BE2C (cell line): ENCODE results near the gene TNFSF10. TPM values are rescaled to one million over a fixed set of nuclear protein-coding genes. Genes with fewer than 3 reads are reported as not detected.
"Not testable (repeated sequence)": the region's sequence is repeated elsewhere in the genome, so short reads cannot be mapped to it uniquely, and the experiment has no call there.

Experiments
- DNase-seq: peaks from one replicate; pipeline ENCODE4 v3.0.0-alpha.2; 2020
- H3K27me3 ChIP-seq: fragments of 250-450 bp; sonication (Bioruptor Pico); 2 replicates; pipeline ENCODE4 v1.5.1; 2020; ENCODE audit warnings: mild to moderate bottlenecking
- H3K36me3 ChIP-seq: fragments of 250-450 bp; sonication (Bioruptor Pico); 2 replicates; pipeline ENCODE4 v1.5.1; 2020; ENCODE audit warnings: mild to moderate bottlenecking
- H3K4me1 ChIP-seq: fragments of 250-450 bp; sonication (Bioruptor Pico); 2 replicates; pipeline ENCODE4 v1.5.1; 2020
- H3K4me3 ChIP-seq: 2 replicates; pipeline ENCODE4 v1.5.1; 2011; ENCODE audit warnings: low read depth, low read length
- H3K9me3 ChIP-seq: fragments of 250-450 bp; sonication (Bioruptor Pico); 2 replicates; pipeline ENCODE4 v1.5.1; 2020
- polyA plus RNA-seq: library from polyadenylated mRNA; unstranded; fragments of >200 nt; gene quantifications from one replicate; pipeline ENCODE4 v1.2.1, GENCODE V29; 2012; ENCODE audit warnings: low read depth, missing spikeins; ENCODE audit not compliant: insufficient read length, insufficient read depth
- TF ChIP-seq, protein P1 (sequence below): IDR thresholded peaks from 2 replicates; pipeline ENCODE4 v1.5.1; 2012; ENCODE audit warnings: mild to moderate bottlenecking, low read depth, low read length

Gene TNFSF10
- polyA plus RNA-seq: 0.45 TPM

- no peaks in the 10 kb centered on the region for H3K9me3 ChIP-seq
- no peaks in the 10 kb centered on the region for H3K4me1 ChIP-seq
- TF ChIP-seq, protein P1, sequence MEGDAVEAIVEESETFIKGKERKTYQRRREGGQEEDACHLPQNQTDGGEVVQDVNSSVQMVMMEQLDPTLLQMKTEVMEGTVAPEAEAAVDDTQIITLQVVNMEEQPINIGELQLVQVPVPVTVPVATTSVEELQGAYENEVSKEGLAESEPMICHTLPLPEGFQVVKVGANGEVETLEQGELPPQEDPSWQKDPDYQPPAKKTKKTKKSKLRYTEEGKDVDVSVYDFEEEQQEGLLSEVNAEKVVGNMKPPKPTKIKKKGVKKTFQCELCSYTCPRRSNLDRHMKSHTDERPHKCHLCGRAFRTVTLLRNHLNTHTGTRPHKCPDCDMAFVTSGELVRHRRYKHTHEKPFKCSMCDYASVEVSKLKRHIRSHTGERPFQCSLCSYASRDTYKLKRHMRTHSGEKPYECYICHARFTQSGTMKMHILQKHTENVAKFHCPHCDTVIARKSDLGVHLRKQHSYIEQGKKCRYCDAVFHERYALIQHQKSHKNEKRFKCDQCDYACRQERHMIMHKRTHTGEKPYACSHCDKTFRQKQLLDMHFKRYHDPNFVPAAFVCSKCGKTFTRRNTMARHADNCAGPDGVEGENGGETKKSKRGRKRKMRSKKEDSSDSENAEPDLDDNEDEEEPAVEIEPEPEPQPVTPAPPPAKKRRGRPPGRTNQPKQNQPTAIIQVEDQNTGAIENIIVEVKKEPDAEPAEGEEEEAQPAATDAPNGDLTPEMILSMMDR: no peak
- no peak for DNase-seq
- no peak within 1 kb of the TSS for H3K4me3 ChIP-seq
- no peaks in the 10 kb centered on the region for H3K36me3 ChIP-seq
- H3K27me3 ChIP-seq: 0 out of 2 replicates have a peak, but pooled peaks cover 4% of the 10 kb centered on the region
Observed at GRCh38 chr3:172522871-172523818, at the start of gene TNFSF10. TNFSF10 (minus strand) TSS chr3:172523430; CDS start chr3:172523384, 46 bp downstream.

GRCh38 chr3:172569128-172570008, 46.1 kb upstream of the TNFSF10 start:
- no peak for DNase-seq
- Histone ChIP-seq H3K4me3 (no peak overlapping the region), H3K36me3 (no peaks in the 10 kb centered on the region), H3K9me3 (no peaks in the 10 kb centered on the region), H3K4me1 (no peaks in the 10 kb centered on the region), H3K27me3 (no peaks in the 10 kb centered on the region)
- TF ChIP-seq, protein P1: no peak

DNA sequence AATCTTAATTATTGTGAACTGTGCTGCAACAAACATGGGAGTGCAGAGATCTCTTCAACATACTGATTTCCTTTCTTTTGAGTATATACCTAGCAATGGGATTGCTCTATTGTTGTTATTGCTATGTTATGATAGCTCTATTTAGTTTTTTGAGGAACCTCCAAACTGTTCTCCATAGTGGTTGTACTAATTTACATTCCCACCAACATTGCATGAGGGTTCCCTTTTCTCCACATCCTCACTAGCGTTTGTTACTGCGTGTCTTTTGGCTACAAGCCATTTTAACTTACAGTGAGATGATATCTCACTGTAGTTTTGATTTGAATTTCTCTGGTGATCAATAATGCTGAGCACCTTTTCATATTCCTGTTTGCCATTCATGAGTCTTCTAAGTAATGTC, 45.5 kb upstream of the TNFSF10 start:
- Histone ChIP-seq H3K4me1 (no peaks in the 10 kb centered on the region), H3K4me3 (no peak overlapping the region), H3K27me3 (peaks cover 2% of the 10 kb centered on the region; the same call in 1 of the 2 replicates), H3K36me3 (no peaks in the 10 kb centered on the region), H3K9me3 (no peaks in the 10 kb centered on the region)
- TF ChIP-seq, protein P1: no peak
- DNase-seq: no peak

GRCh38 chr3:172566785-172567184, 43.6 kb upstream of the TNFSF10 start:
- not testable (repeated sequence) for H3K4me3 ChIP-seq, H3K4me1 ChIP-seq, DNase-seq, H3K36me3 ChIP-seq, H3K9me3 ChIP-seq, H3K27me3 ChIP-seq

DNA sequence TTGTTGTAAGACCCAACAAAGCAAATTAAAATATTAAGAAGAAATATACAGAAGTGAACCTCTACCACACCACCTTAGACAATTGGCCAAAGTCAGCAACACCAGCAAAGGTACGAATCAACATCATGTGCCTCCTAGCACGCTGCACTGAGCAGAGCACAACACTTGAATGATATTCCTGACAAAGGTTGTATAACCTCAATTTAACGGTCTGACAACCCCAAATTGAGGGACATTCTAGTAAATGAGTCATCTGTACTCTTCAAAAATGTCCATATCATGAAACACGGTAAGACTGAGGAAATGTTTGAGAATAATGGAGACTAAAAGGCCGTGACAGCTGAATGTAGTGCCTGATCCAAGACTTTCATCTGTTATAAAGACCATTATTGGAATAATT, 41.3 kb upstream of the TNFSF10 start:
- H3K9me3 ChIP-seq: no peaks in the 10 kb centered on the region
- peaks cover 4% of the 10 kb centered on the region; the same call in 1 of the 2 replicates for H3K27me3 ChIP-seq
- TF ChIP-seq, protein P1: no peak
- H3K36me3 ChIP-seq: no peaks in the 10 kb centered on the region
- no peak for DNase-seq
- no peak overlapping the region for H3K4me3 ChIP-seq
- no peaks in the 10 kb centered on the region for H3K4me1 ChIP-seq
